Measurements from ENCODE around the gene ELOB.

The ELOB gene

DNA sequence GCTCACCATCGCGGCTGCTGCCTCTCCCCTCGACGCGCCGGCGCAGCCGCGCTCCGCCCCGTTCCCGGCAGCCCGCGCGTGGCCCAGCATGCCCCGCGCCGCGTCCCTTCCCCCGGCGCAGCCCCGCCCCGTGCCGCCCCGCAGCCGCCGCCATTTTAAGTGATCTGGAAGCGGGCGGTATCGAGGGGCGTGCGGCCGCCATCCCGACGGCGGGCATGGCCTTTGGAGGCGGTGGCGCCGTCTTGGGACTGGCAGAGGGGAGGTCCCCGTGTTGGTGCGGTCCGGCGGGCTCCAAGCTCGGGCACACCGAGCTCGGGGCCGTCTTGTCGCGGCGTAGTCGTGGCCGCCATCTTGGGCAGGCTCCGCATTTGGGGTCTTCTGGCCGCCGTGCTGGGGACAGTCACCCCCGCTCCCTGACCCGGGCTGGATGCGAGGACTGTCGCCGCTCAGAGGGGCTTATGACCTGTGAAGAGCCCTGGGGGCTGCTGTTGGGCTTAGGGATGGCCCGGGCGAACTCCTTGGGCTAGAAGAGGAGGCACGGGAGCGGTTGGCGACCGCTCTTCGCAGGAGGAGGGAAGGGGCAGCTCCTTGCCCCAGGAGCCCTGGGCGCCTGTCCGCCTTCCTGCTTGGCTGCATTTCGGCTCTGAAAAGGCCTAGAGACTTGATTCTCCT lies at the start of gene ELOB:
Gene ELOB, minus strand, starts transcription at position 50 of the 672 bp plus-strand sequence. Its CDS starts 41 bp downstream, at position 9.
- peak; percentile 92 for DNase-seq

DNA sequence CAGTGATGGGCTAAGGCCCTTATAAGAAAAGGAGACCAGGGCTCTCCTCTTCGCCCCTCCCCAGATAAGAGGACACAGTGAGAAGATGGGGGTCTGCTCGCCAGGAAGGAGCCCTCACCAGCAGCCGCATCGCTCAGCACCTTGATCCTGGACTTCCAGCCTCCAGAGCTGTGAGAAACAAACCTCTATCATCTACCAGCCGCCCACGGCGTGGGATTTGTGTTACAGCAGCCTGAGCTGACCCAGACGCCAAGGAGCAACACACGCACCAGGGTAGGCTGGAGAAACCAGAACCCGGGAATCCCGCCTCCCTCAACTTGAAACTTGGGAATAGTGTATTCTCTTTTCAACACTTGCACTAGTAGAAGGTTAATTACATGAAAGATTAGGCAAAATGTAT lies 48.8 kb upstream of the ELOB start:
- DNase-seq, result no peak

DNA sequence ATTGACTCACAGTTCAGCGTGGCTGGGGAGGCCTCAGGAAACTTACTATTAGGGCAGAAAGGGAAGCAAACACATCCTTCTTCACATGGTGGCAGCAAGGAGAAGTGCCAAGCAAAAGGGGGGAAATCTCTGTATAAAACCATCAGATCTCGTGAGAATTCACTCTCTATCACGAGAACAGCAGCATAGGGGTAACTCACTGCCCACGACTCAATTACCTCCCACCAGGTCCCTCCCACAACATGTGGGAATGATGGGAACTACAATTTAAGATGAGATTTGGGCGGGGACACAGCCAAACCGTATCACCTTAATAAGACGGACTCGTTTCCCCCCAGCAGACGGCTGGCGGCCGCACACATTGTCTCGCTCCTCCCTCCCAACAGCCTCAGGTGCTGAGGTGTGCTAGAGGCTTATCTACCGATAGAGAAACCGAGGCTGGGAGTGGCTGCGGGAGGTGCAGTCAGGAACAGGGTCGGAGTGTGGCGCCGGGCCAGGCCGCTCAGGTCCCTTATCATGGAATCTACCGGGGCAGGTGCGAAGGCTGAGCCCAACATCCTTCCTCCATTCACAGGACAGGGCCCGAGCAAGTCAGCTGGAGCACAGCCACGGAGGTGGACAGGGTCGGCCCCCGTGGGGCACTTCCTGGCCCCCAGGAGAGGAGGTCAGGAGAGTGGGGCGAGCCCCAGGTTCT lies 48.1 kb upstream of the ELOB start:
- no peak for DNase-seq

DNA sequence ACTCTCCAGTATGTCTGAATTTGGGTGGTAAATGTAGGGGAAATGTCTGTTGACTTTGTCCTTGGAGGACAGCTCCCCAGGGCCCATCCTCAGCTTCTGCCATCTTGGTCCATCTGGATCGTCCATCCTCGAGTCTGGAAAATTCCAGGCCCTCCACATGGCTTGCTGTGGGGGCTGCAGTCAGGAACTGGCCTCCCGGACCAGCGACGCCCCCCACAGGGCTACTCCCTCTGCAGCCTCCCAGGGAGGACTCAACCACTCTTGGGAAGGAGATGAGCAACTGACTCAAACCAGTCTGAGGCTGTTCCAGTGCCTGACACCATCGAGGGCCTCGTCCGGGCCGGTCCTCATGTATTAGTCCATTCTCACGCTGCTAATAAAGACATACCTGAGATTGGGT lies 47.5 kb upstream of the ELOB start:
- DNase-seq, result no peak

- no peak for DNase-seq
Observed at GRCh38 chr16:2822496-2822895, 45.4 kb upstream of the ELOB start.

DNA sequence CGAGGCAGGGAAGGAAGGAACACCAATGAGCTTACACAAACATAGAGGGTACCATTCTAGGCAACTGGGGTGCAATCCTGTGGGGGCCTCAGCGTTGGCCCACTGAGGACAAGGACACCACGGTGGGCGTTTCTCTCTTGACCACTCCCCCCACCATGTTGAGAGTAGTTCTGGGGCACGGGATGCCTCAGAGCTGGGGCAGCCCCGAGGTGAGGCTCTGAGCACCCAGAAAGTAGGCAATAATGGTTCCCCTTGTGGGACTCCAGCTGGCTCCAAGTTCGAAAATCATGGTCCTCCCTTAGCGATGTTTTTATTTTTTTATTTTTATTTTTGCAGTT lies 45.0 kb upstream of the ELOB start:
- DNase-seq, result no peak

DNA sequence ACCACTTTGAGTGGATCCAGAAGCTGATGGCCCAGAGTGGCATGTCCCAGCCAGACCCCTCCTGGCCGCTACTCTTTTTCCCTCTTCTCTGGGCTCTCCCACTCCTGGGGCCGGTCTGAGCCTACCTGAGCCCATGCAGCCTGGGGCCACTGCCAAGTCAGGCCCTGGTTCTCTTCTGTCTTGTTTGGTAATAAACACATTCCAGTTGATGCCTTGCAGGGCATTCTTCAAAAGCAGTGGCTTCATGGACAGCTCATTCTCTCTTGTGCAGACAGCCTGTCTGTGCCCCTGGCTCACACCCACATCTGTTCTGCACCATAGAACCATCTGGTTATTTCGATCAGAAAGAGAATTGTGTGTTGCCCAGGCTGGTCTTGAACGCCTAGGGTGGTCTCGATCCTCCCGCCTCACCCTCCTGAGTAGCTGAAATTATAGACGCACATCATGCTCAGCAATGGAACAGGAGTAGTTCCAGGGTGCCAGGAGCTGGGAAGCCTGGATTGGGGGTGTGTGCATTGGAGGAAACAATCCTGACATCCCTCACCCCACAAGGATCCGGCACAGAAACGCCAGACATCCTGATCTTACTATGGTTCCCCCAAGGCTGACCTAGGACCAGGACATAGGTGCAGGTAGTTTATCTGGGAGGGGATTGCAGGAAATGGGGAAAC lies 44.5 kb upstream of the ELOB start:
- no peak for DNase-seq

DNA sequence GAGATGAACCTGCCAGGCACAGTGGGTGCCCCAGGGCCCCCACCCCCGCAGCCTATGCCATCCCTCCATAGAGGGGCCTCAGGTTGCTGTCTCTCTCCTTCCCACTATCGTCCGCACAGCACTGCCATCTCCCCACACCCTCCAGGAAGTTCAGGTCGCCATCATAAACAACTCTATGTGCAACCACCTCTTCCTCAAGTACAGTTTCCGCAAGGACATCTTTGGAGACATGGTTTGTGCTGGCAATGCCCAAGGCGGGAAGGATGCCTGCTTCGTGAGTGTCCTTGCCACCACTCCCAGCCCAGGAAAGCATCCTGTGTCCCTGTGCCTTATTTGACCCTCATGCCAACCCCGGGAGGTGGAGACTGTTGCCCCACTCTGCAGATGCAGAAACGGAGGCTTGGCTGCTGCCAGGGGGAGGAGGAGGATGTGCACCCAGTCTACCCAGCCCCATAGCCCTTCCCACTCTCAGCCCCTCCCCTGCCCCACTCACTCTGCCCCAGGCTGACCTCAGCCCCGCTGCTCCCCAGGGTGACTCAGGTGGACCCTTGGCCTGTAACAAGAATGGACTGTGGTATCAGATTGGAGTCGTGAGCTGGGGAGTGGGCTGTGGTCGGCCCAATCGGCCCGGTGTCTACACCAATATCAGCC lies 43.9 kb upstream of the ELOB start:
- DNase-seq, result no peak

- DNase-seq, result no peak
Observed at GRCh38 chr16:2819939-2820835, 43.1 kb upstream of the ELOB start.

- no peak for DNase-seq
Observed at GRCh38 chr16:2819179-2819938, 42.3 kb upstream of the ELOB start.

DNA sequence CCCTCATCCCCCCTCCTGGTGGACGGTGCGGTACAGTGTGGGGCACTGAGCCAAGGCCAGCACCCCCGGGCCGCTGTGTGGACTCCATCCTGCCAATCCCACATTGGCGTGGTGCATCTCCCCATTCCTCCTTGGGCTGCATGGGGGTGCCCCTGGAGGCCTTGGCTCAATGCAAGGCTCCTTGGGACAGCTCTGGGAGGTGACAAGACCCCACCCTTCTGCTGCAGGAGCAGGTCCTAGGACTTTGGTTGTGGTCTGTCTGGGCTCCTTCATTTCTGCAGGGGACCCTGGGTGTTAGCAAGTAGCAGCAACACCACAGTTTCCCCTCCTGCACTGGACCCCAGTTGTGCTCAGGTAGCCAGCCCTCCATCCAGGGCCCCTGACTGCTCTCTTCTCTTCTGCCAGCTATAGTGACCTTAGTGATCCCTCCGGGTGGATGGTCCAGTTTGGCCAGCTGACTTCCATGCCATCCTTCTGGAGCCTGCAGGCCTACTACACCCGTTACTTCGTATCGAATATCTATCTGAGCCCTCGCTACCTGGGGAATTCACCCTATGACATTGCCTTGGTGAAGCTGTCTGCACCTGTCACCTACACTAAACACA lies 41.3 kb upstream of the ELOB start:
- no peak for DNase-seq

GRCh38 chr16:2817340-2818271 lies 40.5 kb upstream of the ELOB start:
- no peak for DNase-seq

DNA sequence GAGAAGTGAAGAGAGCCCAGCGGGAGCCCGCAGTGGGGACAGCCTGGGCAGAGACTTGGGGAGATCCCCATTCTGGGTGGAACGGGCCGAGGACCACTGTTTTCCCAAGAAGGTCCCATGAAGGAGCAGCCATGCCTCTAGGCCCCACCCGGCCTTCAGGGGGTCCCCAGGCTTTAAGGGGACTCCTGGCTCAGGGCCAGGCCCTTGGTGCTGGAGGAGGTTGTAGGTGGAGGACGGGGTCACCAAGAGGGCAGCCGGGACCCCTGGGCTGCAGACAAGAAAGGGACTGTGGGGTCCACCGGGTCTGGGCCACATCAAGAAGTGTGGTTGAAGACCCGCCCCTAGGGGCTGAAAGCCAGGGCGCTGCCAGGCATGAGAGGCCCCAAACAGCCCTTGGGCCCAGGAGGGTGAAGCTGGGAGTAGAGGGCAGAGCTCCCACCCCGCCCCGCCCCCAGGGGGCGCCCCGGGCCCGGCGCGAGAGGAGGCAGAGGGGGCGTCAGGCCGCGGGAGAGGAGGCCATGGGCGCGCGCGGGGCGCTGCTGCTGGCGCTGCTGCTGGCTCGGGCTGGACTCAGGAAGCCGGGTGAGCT lies 39.8 kb upstream of the ELOB start, which contains the start of gene PRSS21:
Gene PRSS21, plus strand, starts transcription at position 487 of the 589 bp plus-strand sequence. Its CDS starts 32 bp downstream, at position 519.
- peak; percentile 37 for DNase-seq

GRCh38 chr16:2815299-2815771 lies 38.3 kb upstream of the ELOB start:
- no peak for DNase-seq

GRCh38 chr16:2814551-2815298 lies 37.6 kb upstream of the ELOB start:
- DNase-seq, result no peak

DNA sequence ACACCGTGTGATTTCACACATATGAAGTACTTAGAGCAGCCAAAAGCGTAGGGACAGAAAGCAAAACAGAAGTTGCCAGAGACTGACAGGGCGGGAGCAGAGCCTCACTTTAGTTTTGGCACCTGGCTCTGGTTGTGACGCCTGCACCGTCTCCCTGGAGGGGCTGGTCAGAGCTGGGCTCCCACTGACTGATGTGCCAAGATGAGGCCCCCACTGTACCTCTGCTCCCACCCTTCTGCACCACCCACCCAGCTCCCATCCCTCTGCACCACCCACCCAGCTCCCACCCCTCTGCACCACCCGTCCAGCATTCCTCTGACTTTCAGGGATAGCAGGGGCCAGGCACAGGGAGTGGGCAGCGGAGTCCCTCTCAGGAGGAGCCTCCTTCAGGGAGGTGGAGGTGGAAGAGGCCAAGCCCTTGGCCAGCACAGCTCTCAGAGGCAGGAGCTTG lies 36.7 kb upstream of the ELOB start:
- DNase-seq, result no peak

GRCh38 chr16:2811703-2812471 lies 34.8 kb upstream of the ELOB start:
- no peak for DNase-seq

DNA sequence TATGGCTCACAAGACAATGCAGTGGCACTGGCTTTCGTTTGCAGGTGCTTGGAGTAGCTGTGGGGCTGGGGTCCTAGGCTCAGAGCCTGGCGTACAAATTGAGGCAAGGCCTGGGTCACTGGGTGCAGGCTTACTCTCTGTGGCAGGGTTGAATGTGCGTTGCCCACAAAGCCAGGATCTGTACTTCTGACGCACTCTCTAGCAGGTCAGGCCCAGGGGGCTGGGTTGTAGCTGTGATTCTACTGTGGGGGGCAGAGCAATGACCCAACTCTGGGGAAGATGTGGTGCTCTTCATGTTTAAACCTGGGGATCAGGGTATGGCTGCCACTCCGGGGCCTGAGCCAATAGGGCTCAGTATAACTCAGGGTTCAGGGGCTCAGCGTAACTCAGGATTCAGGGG lies 33.6 kb upstream of the ELOB start:
- no peak for DNase-seq

Data from activated naive CD4-positive, alpha-beta T cell treated with anti-CD3 and anti-CD28 coated beads, Interleukin-2, amount 50 U/mL, for 16 hours (primary cell).